GM12872 (cell line): Measurements from ENCODE around the gene SLC16A3.

Experiments used
- CTCF ChIP-seq: IDR thresholded peaks from 3 replicates; pipeline ENCODE4 v1.5.1; 2011; ENCODE audit warnings: low read depth, mild to moderate bottlenecking, low read length, moderate library complexity; ENCODE audit not compliant: insufficient read depth

Gene SLC16A3

GRCh38 chr17:82252511-82253178, 23.8 kb downstream of the SLC16A3 start:
- no peak for TF ChIP-seq CTCF

GRCh38 chr17:82253179-82253544, 24.3 kb downstream of the SLC16A3 start:
- no peak for TF ChIP-seq CTCF

GRCh38 chr17:82255402-82255972, 26.6 kb downstream of the SLC16A3 start:
- TF ChIP-seq CTCF, result no peak

GRCh38 chr17:82256242-82256885, 27.5 kb downstream of the SLC16A3 start:
- no peak for TF ChIP-seq CTCF

GRCh38 chr17:82257473-82257872, 28.6 kb downstream of the SLC16A3 start:
- TF ChIP-seq CTCF, result no peak

- no peak for TF ChIP-seq CTCF
These were observed 29.7 kb downstream of the SLC16A3 start for GRCh38 chr17:82258555-82258954.

- TF ChIP-seq CTCF, result no peak
These were observed 33.5 kb downstream of the SLC16A3 start for GRCh38 chr17:82262344-82262743.
